Liver (tissue), 9 donors: Measurements from ENCODE around the gene NASP. TPM values are rescaled to one million over a fixed set of nuclear protein-coding genes. Genes with fewer than 3 reads are reported as not detected.

Experiments
- DNase-seq: peaks from one replicate; pipeline ENCODE4 v3.0.0-alpha.2; 2017; ENCODE audit warnings: low spot score
- H3K27ac ChIP-seq, 2 donors: one replicate each; pipeline ENCODE4 v1.7.0; 2013; ENCODE audit warnings: inconsistent platforms in 2 of 2, low read length in 2 of 2, control low read depth in 1 of 2, low read depth in 1 of 2, mild to moderate bottlenecking in 1 of 2
- H3K27me3 ChIP-seq, 4 donors: one replicate each; pipeline versions ENCODE4 v1.6.1 to v1.7.0; 2013; ENCODE audit warnings: low read length in 3 of 4, inconsistent platforms in 1 of 4, mild to moderate bottlenecking in 1 of 4, moderate library complexity in 1 of 4; ENCODE audit not compliant: control insufficient read depth in 4 of 4, insufficient read depth in 4 of 4
- H3K36me3 ChIP-seq, 4 donors: one replicate each; pipeline versions ENCODE4 v1.6.1 to v1.7.0; 2013; ENCODE audit warnings: low read length in 3 of 4, mild to moderate bottlenecking in 3 of 4, low read depth in 1 of 4, moderate library complexity in 1 of 4; ENCODE audit not compliant: control insufficient read depth in 4 of 4, insufficient read depth in 3 of 4
- H3K4me1 ChIP-seq, 4 donors: one replicate each; pipeline versions ENCODE4 v1.6.1 to v1.7.0; 2013; ENCODE audit warnings: low read length in 3 of 4, mild to moderate bottlenecking in 3 of 4, moderate library complexity in 1 of 4; ENCODE audit not compliant: control insufficient read depth in 4 of 4, insufficient read depth in 4 of 4
- H3K4me3 ChIP-seq, 3 donors: one replicate each; pipeline versions ENCODE4 v1.6.1 to v1.7.0; 2013; ENCODE audit warnings: low read length in 3 of 3, control low read depth in 1 of 3, low read depth in 1 of 3, mild to moderate bottlenecking in 1 of 3
- H3K9ac ChIP-seq, 2 donors: one replicate each; pipeline ENCODE4 v1.7.0; 2013; ENCODE audit warnings: low read length in 2 of 2, mild to moderate bottlenecking in 2 of 2, moderate library complexity in 2 of 2, control low read depth in 1 of 2, low read depth in 1 of 2
- H3K9me3 ChIP-seq, 4 donors: one replicate each; pipeline versions ENCODE4 v1.6.1 to v1.7.0; 2013; ENCODE audit warnings: low read length in 3 of 4; ENCODE audit not compliant: control insufficient read depth in 4 of 4
- ATF3 ChIP-seq: IDR thresholded peaks from 2 replicates; pipeline ENCODE4 v1.6.1; 2016; ENCODE audit warnings: antibody characterized with exemption
- EGR1 ChIP-seq, 2 donors: IDR thresholded peaks; 2 replicates each; pipeline ENCODE4 v1.6.1; 2016 to 2018; ENCODE audit warnings: antibody characterized with exemption in 2 of 2, low read depth in 2 of 2
- FOXA1 ChIP-seq: IDR thresholded peaks from 2 replicates; pipeline ENCODE4 v1.6.1; 2016; ENCODE audit warnings: antibody characterized with exemption
- FOXA2 ChIP-seq: IDR thresholded peaks from 2 replicates; pipeline ENCODE4 v1.6.1; 2016; ENCODE audit warnings: antibody characterized with exemption
- GABPA ChIP-seq, 2 donors: IDR thresholded peaks in 1 of 2; conservative IDR thresholded peaks in 1 of 2; 2 replicates each; pipeline ENCODE4 v1.6.1; 2016; ENCODE audit warnings: antibody characterized with exemption in 2 of 2, mild to moderate bottlenecking in 1 of 2, moderate library complexity in 1 of 2
- HNF4A ChIP-seq, 2 donors: conservative IDR thresholded peaks; 2 replicates each; pipeline ENCODE4 v1.6.1; 2016; ENCODE audit warnings: antibody characterized with exemption in 2 of 2, mild to moderate bottlenecking in 2 of 2
- HNF4G ChIP-seq: IDR thresholded peaks from 2 replicates; pipeline ENCODE4 v1.6.1; 2016; ENCODE audit warnings: antibody characterized with exemption
- JUND ChIP-seq, 2 donors: IDR thresholded peaks; 2 replicates each; pipeline ENCODE4 v1.6.1; 2016; ENCODE audit warnings: antibody characterized with exemption in 2 of 2
- MAX ChIP-seq: IDR thresholded peaks from 2 replicates; pipeline ENCODE4 v1.6.1; 2016; ENCODE audit warnings: antibody characterized with exemption
- NR2F2 ChIP-seq: IDR thresholded peaks from 2 replicates; pipeline ENCODE4 v1.6.1; 2016; ENCODE audit warnings: antibody characterized with exemption
- RAD21 ChIP-seq, 2 donors: IDR thresholded peaks; 2 replicates each; pipeline ENCODE4 v1.6.1; 2016; ENCODE audit warnings: antibody characterized with exemption in 2 of 2, mild to moderate bottlenecking in 2 of 2
- RXRA ChIP-seq, 2 donors: IDR thresholded peaks; 2 replicates each; pipeline ENCODE4 v1.6.1; 2017 to 2018; ENCODE audit warnings: antibody characterized with exemption in 2 of 2, mild to moderate bottlenecking in 1 of 2
- SP1 ChIP-seq: IDR thresholded peaks from 2 replicates; pipeline ENCODE4 v1.6.1; 2018; ENCODE audit warnings: antibody characterized with exemption, mild to moderate bottlenecking
- TAF1 ChIP-seq: conservative IDR thresholded peaks from 2 replicates; pipeline ENCODE4 v1.6.1; 2016; ENCODE audit warnings: antibody characterized with exemption, mild to moderate bottlenecking
- YY1 ChIP-seq: IDR thresholded peaks from 2 replicates; pipeline ENCODE4 v1.6.1; 2016; ENCODE audit warnings: antibody characterized with exemption, mild to moderate bottlenecking
- WGBS: extraction: QIAGEN DNeasy Blood & Tissue Kit; methylation state at CpG from one replicate; pipeline ENCODE4 v1.1.7; 2013; 5-methylcytosine and 5-hydroxymethylcytosine counted together
- polyA plus RNA-seq, 2 donors: library from polyadenylated mRNA; stranded (reverse) in 1 of 2; unstranded in 1 of 2; fragments of 200-250 nt in 1 of 2; fragments of >200 nt in 1 of 2; fragmentation: Nextera tagmentation in 1 of 2; extraction: Ambion mirVana in 1 of 2; gene quantifications; one replicate each; pipeline versions ENCODE4 v1.2.1 to v1.2.3, GENCODE V29; 2013 to 2015
- total RNA-seq, 2 donors: library from RNA; depleted of rRNA; stranded (reverse); fragments of >200 nt; gene quantifications; one replicate each; pipeline ENCODE4 v1.2.3, GENCODE V29; 2014
- TF ChIP-seq, protein P1 (sequence below): IDR thresholded peaks from 2 replicates; pipeline ENCODE4 v1.6.1; 2016; ENCODE audit warnings: antibody characterized with exemption, mild to moderate bottlenecking
- TF ChIP-seq, protein P2 (sequence below): IDR thresholded peaks from 2 replicates; pipeline ENCODE4 v1.6.1; 2016; ENCODE audit warnings: antibody characterized with exemption
- TF ChIP-seq, protein P3 (sequence below): fragments of 150-350 bp; IDR thresholded peaks from 2 replicates; pipeline ENCODE4 v1.5.1; 2017; ENCODE audit warnings: improper control_type of control experiment, low read depth, low read length; ENCODE audit not compliant: missing input control
- donor health status: healthy.
- donor health status: healthy.
- donor health status: healthy.
- donor health status: healthy.
- donor health status: healthy.

NASP gene
- total and polyA plus RNA-seq, 4 donors: 24.9 to 74.9 (median 39.7) TPM

DNA sequence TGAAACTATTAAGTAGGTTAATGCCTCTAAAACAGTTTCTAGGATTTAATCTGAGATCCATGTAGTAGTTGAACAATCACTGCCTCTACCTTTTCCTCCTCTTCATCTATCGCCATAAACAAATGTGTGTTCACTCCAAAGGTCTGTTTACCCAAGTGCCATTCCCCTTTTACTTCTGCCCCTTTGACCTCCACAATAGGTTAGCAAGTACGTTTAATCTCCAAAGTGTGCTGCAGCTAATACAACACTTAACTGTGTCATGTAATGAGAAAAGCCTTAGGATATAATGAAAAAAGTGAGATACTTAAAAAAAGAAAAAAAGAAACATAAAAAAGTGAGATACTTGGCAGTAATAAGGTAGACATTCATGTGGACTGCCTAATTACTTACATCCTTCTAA is 74.3 kb downstream of the NASP start:
- H3K4me3 ChIP-seq: no peak overlapping the region
- no peak for DNase-seq
- no peaks in the 10 kb centered on the region for H3K9me3 ChIP-seq
- peaks cover 14 to 38% (median 30%) of the 10 kb centered on the region in 4 donors for H3K4me1 ChIP-seq
- H3K27me3 ChIP-seq: no peaks in the 10 kb centered on the region
- peak overlapping the region in 1 of 2 donors; percentile 68 for H3K9ac ChIP-seq
- TF ChIP-seq EGR1 (IDR thresholded peaks at IDR 0.05; ENCODE audit: low read depth in 2 of 2) (no peak), SP1 (peak; percentile 90), TAF1 (no peak), ATF3 (no peak), NR2F2 (peak; percentile 88), FOXA1 (peak; percentile 76), RAD21 (IDR thresholded peaks at IDR 0.05) (peak; percentile 44 to 65), RXRA (IDR thresholded peaks at IDR 0.05) (peak; percentile 97 to 98), HNF4A (conservative IDR thresholded peaks at IDR 0.05) (peak; percentile 98), JUND (IDR thresholded peaks at IDR 0.05) (peak; percentile 42 to 79), HNF4G (peak; percentile 81), YY1 (peak; percentile 75), GABPA (IDR thresholded peaks at IDR 0.05 in 1 of 2, conservative IDR thresholded peaks at IDR 0.05 in 1 of 2) (peak in 1 of 2 donors; percentile 32), MAX (peak; percentile 78), FOXA2 (peak; percentile 93)
- TF ChIP-seq, protein P1, sequence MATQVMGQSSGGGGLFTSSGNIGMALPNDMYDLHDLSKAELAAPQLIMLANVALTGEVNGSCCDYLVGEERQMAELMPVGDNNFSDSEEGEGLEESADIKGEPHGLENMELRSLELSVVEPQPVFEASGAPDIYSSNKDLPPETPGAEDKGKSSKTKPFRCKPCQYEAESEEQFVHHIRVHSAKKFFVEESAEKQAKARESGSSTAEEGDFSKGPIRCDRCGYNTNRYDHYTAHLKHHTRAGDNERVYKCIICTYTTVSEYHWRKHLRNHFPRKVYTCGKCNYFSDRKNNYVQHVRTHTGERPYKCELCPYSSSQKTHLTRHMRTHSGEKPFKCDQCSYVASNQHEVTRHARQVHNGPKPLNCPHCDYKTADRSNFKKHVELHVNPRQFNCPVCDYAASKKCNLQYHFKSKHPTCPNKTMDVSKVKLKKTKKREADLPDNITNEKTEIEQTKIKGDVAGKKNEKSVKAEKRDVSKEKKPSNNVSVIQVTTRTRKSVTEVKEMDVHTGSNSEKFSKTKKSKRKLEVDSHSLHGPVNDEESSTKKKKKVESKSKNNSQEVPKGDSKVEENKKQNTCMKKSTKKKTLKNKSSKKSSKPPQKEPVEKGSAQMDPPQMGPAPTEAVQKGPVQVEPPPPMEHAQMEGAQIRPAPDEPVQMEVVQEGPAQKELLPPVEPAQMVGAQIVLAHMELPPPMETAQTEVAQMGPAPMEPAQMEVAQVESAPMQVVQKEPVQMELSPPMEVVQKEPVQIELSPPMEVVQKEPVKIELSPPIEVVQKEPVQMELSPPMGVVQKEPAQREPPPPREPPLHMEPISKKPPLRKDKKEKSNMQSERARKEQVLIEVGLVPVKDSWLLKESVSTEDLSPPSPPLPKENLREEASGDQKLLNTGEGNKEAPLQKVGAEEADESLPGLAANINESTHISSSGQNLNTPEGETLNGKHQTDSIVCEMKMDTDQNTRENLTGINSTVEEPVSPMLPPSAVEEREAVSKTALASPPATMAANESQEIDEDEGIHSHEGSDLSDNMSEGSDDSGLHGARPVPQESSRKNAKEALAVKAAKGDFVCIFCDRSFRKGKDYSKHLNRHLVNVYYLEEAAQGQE: peak; percentile 64
- TF ChIP-seq, protein P2, sequence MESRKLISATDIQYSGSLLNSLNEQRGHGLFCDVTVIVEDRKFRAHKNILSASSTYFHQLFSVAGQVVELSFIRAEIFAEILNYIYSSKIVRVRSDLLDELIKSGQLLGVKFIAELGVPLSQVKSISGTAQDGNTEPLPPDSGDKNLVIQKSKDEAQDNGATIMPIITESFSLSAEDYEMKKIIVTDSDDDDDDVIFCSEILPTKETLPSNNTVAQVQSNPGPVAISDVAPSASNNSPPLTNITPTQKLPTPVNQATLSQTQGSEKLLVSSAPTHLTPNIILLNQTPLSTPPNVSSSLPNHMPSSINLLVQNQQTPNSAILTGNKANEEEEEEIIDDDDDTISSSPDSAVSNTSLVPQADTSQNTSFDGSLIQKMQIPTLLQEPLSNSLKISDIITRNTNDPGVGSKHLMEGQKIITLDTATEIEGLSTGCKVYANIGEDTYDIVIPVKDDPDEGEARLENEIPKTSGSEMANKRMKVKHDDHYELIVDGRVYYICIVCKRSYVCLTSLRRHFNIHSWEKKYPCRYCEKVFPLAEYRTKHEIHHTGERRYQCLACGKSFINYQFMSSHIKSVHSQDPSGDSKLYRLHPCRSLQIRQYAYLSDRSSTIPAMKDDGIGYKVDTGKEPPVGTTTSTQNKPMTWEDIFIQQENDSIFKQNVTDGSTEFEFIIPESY: peak; percentile 72
- TF ChIP-seq, protein P3, sequence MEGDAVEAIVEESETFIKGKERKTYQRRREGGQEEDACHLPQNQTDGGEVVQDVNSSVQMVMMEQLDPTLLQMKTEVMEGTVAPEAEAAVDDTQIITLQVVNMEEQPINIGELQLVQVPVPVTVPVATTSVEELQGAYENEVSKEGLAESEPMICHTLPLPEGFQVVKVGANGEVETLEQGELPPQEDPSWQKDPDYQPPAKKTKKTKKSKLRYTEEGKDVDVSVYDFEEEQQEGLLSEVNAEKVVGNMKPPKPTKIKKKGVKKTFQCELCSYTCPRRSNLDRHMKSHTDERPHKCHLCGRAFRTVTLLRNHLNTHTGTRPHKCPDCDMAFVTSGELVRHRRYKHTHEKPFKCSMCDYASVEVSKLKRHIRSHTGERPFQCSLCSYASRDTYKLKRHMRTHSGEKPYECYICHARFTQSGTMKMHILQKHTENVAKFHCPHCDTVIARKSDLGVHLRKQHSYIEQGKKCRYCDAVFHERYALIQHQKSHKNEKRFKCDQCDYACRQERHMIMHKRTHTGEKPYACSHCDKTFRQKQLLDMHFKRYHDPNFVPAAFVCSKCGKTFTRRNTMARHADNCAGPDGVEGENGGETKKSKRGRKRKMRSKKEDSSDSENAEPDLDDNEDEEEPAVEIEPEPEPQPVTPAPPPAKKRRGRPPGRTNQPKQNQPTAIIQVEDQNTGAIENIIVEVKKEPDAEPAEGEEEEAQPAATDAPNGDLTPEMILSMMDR: no peak
- peaks cover 10 to 39% (median 28%) of the 10 kb centered on the region in 4 donors for H3K36me3 ChIP-seq
- WGBS: 28% methylated on average over 2 of the region's 2 CpGs
- peak overlapping the region; percentile 76 to 78 for H3K27ac ChIP-seq
